ENCODE results near the gene NPTX1.

DNA sequence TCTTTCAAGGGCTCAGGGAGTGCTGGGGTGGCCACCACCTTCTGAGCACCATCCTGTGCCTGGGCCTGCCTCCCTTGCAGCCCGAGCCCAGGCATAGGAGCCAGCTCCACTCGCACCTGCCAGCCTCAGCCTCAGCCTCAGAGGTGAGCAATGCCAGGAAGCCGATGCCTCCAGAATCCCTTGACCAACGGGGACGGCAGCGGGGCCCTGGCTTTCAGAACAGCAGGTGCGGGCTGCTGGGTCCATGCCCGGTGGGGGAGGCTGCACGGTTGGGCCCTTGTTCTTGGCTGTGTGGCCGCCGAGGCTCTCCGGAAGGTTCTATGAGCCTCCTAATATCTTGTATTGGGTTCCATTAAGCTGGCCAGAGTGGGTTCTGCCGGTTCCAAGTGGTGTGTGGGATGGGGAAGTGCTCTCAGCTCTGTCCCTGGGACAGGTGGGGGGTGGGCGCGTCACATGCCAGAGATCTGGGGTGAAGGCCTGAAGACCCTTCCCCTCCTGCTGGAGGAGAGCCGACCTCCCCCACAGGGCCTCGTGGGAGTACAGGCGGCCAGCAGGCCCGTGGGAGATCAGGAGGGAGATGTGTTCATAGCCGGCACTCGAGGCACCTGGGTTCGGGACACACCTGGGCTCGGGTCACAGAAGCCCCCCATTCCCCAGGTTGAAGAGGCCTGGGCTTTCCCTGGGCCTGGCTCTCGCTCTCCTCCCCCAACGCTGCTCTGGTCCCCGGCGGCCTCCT lies 27.0 kb downstream of the NPTX1 start:
- TF ChIP-seq, protein P1, sequence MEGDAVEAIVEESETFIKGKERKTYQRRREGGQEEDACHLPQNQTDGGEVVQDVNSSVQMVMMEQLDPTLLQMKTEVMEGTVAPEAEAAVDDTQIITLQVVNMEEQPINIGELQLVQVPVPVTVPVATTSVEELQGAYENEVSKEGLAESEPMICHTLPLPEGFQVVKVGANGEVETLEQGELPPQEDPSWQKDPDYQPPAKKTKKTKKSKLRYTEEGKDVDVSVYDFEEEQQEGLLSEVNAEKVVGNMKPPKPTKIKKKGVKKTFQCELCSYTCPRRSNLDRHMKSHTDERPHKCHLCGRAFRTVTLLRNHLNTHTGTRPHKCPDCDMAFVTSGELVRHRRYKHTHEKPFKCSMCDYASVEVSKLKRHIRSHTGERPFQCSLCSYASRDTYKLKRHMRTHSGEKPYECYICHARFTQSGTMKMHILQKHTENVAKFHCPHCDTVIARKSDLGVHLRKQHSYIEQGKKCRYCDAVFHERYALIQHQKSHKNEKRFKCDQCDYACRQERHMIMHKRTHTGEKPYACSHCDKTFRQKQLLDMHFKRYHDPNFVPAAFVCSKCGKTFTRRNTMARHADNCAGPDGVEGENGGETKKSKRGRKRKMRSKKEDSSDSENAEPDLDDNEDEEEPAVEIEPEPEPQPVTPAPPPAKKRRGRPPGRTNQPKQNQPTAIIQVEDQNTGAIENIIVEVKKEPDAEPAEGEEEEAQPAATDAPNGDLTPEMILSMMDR (conservative IDR thresholded peaks at IDR 0.05; ENCODE audit: low read length) = no peak
- no peak for TF ChIP-seq EZH2phosphoT487 (IDR thresholded peaks at IDR 0.05; ENCODE audit: borderline replicate concordance, low read depth, low read length)
